ENCODE measurements around the gene LRRC25.

DNA sequence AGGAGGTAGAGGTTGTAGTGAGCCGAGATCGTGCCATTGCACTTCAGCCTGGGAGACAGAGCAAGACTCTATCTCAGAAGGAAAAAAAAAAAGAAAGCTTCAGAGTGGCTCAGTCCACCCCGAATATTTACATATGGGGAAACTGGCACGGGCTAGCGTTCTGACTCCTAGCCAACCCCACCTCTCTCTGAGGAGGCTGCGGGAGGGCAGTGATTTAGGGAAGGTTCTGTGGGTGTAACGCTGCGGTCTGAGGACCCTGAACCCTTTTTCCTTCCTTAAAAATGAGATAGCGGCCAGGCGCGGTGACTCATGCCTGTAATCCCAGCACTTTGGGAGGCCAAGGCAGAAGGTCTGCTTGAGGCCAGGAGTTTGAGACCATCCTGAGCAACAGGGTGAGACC, 5.0 kb downstream of the LRRC25 start:
- TF ChIP-seq, protein P1, sequence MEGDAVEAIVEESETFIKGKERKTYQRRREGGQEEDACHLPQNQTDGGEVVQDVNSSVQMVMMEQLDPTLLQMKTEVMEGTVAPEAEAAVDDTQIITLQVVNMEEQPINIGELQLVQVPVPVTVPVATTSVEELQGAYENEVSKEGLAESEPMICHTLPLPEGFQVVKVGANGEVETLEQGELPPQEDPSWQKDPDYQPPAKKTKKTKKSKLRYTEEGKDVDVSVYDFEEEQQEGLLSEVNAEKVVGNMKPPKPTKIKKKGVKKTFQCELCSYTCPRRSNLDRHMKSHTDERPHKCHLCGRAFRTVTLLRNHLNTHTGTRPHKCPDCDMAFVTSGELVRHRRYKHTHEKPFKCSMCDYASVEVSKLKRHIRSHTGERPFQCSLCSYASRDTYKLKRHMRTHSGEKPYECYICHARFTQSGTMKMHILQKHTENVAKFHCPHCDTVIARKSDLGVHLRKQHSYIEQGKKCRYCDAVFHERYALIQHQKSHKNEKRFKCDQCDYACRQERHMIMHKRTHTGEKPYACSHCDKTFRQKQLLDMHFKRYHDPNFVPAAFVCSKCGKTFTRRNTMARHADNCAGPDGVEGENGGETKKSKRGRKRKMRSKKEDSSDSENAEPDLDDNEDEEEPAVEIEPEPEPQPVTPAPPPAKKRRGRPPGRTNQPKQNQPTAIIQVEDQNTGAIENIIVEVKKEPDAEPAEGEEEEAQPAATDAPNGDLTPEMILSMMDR (conservative IDR thresholded peaks at IDR 0.05; ENCODE audit: low read length): no peak
- TF ChIP-seq EZH2phosphoT487 (IDR thresholded peaks at IDR 0.05; ENCODE audit: borderline replicate concordance, low read depth, low read length): no peak

All from OCI-LY7 (cell line).